ENCODE results near the gene TTLL10. TPM values are rescaled to one million over a fixed set of nuclear protein-coding genes. Genes with fewer than 3 reads are reported as not detected.
A peak's percentile ranks its signal among the peaks of the same experiment; 100 is the strongest.

TTLL10 gene
- total and polyA plus RNA-seq, 10 donors, result 0.02 to 0.34 (median 0.10) TPM; not detected in 6

GRCh38 chr1:1219341-1219740 is 45.7 kb downstream of the TTLL10 start:
- no peak overlapping the region for H3K4me3 ChIP-seq
- TF ChIP-seq POLR2A (IDR thresholded peaks at IDR 0.05), result no peak
- peak in 2 of 3 donors; percentile 11 to 24 for TF ChIP-seq POLR2AphosphoS5 (IDR thresholded peaks at IDR 0.05)
- TF ChIP-seq CTCF (IDR thresholded peaks at IDR 0.05 in 8 of 11, conservative IDR thresholded peaks at IDR 0.05 in 3 of 11), result no peak

GRCh38 chr1:1220197-1220596 is 46.5 kb downstream of the TTLL10 start:
- Histone ChIP-seq H3K36me3 (peaks cover 0 to 99% (median 85%) of the 10 kb centered on the region in 6 donors), H3K27ac (peak overlapping the region in 3 of 8 donors; percentile 32 to 60 (median 50)), H3K4me1 (peaks cover 6 to 24% (median 12%) of the 10 kb centered on the region in 6 donors), H3K27me3 (replicated peaks in 1 of 7) (no peaks in the 10 kb centered on the region), H3K9me3 (no peaks in the 10 kb centered on the region), H3K4me3 (no peak overlapping the region)
- intact Hi-C loops (cut with DNase I; ENCODE audit: low total_unique reads), result no loop called here
- no peak for DNase-seq
- WGBS, 5 donors, result 90 to 93% (median 92%) methylated on average over 22 to 24 of the region's 24 CpGs
- TF ChIP-seq CTCF (IDR thresholded peaks at IDR 0.05 in 8 of 11, conservative IDR thresholded peaks at IDR 0.05 in 3 of 11) (no peak), POLR2A (IDR thresholded peaks at IDR 0.05) (no peak), POLR2AphosphoS5 (IDR thresholded peaks at IDR 0.05) (no peak)

More at GRCh38 chr1:1219341-1219740, 45.7 kb downstream of the TTLL10 start:
- H3K9me3 ChIP-seq, result no peaks in the 10 kb centered on the region
- H3K36me3 ChIP-seq, result peaks cover 0 to 91% (median 77%) of the 10 kb centered on the region in 6 donors
- no peaks in the 10 kb centered on the region for H3K27me3 ChIP-seq (replicated peaks in 1 of 7)
- peaks cover 15 to 28% (median 20%) of the 10 kb centered on the region in 6 donors for H3K4me1 ChIP-seq
- peak overlapping the region in 3 of 8 donors; percentile 32 to 60 (median 50) for H3K27ac ChIP-seq
- WGBS, 5 donors, result 77 to 96% (median 90%) methylated on average over 20 of the region's 20 CpGs
- no peak for DNase-seq
- intact Hi-C loops (cut with DNase I; ENCODE audit: low total_unique reads), result no loop called here

DNA sequence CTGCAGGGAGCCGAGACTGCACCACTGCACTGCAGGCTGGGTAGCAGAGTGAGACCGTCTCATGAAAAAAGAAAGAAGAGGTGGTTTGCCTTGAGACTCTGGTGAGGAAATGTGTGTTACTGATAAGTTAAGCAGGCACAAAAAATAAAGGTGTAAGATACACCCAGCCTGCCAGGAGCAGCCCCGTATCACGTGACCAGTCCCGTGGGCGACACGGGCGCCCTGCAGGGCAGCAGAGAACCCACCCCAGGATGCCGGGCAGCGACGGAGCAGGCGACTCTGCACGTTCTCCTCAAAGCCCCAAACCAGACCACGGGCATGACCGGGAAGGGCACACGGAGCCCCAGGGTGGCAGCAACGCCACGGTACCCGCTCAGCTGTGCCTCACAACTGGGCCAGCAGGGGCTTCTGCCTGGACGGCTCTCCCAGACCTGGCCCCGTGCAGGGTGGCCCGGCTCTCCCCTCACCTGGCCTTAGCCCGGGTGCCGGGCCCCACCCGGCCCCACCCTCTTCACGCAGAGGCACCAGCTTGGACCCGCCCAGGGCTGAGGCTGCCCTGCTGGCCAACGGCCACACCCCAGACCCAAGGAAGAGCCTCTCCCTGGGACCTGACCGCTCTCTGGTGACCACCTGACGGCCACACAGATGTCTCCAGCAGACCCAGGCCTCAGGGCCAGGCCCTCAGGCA is 48.4 kb downstream of the TTLL10 start:
- no peak overlapping the region for H3K4me3 ChIP-seq
- H3K4me1 ChIP-seq, result peaks cover 0 to 22% (median 3%) of the 10 kb centered on the region in 6 donors
- H3K27ac ChIP-seq, result peak overlapping the region in 2 of 8 donors; percentile 30 to 32
- no peaks in the 10 kb centered on the region for H3K9me3 ChIP-seq
- H3K36me3 ChIP-seq, result peaks cover 0 to 100% (median 93%) of the 10 kb centered on the region in 6 donors
- TF ChIP-seq CTCF (IDR thresholded peaks at IDR 0.05 in 8 of 11, conservative IDR thresholded peaks at IDR 0.05 in 3 of 11) (no peak), POLR2AphosphoS5 (IDR thresholded peaks at IDR 0.05) (no peak), POLR2A (IDR thresholded peaks at IDR 0.05) (no peak)
- DNase-seq, result no peak
- H3K27me3 ChIP-seq (replicated peaks in 1 of 7), result no peaks in the 10 kb centered on the region
- WGBS, 5 donors, result 79 to 91% (median 89%) methylated on average over 25 to 30 of the region's 30 CpGs
- intact Hi-C loops (cut with DNase I; ENCODE audit: low total_unique reads), result no loop called here

DNA sequence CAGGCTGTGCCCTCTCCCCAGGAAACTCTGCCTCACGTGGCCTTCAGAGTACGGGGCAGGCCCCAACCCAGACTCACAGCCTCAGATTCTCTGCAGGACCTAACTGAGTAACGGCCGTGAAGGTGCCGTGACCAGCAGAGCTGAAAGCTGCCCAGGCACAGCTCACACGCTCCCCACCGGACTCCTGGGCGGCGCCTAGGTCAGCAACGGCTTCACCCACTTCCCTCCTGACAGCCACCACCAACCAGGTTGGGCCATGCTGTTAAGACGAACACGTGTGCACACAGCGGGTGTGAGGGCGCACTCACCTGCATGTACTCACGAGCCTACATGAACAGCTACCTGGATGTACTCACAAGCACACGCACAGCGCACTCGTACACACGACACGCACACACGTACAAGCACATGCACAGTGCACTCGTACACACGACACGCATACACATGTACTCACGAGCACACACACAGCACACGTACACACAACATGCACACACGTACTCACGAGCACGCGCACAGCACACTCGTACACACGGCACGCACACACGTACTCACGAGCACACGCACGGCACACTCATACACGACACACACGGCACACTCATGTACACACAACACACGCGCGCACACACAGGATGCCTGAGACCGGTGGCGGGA is 49.0 kb downstream of the TTLL10 start:
- DNase-seq, result no peak
- Histone ChIP-seq H3K4me3 (no peak overlapping the region), H3K36me3 (peaks cover 0 to 100% (median 93%) of the 10 kb centered on the region in 6 donors), H3K27me3 (replicated peaks in 1 of 7) (no peaks in the 10 kb centered on the region), H3K9me3 (no peaks in the 10 kb centered on the region), H3K4me1 (peaks cover 0 to 27% (median 6%) of the 10 kb centered on the region in 6 donors), H3K27ac (peak overlapping the region in 2 of 8 donors; percentile 30 to 32)
- WGBS, 5 donors, result 91 to 96% (median 94%) methylated on average over 42 to 44 of the region's 44 CpGs
- intact Hi-C loops (cut with DNase I; ENCODE audit: low total_unique reads), result no loop called here
- TF ChIP-seq POLR2AphosphoS5 (IDR thresholded peaks at IDR 0.05) (peak in 2 of 3 donors; percentile 24 to 48), POLR2A (IDR thresholded peaks at IDR 0.05) (no peak)

Measured in spleen (tissue), 11 donors.